Kasumi-1 (cell line): Measurements from ENCODE around the gene CDC73.
"Not testable (repeated sequence)": the region's sequence is repeated elsewhere in the genome, so short reads cannot be mapped to it uniquely, and the experiment has no call there.

ENCODE experiments used
- DNase-seq, 2 experiments: peaks; one replicate each; lab custom pipeline; 2025; lab: John Stamatoyannopoulos, UW

The CDC73 gene

GRCh38 chr1:193234530-193234929 lies 112.7 kb downstream of the CDC73 start:
- DNase-seq = no peak

GRCh38 chr1:193237381-193237978 lies 115.6 kb downstream of the CDC73 start:
- DNase-seq = no peak

GRCh38 chr1:193240609-193241008 lies 118.8 kb downstream of the CDC73 start:
- no peak for DNase-seq

GRCh38 chr1:193241132-193241827 lies 119.4 kb downstream of the CDC73 start:
- no peak for DNase-seq

GRCh38 chr1:193242000-193242399 lies 120.2 kb downstream of the CDC73 start:
- DNase-seq = no peak

GRCh38 chr1:193249187-193249586 lies 127.4 kb downstream of the CDC73 start:
- DNase-seq = no peak

- no peak for DNase-seq
Measured at GRCh38 chr1:193251950-193252349, 130.1 kb downstream of the CDC73 start.

GRCh38 chr1:193256019-193256418 lies 134.2 kb downstream of the CDC73 start:
- DNase-seq = no peak

GRCh38 chr1:193259636-193260035 lies 137.8 kb downstream of the CDC73 start:
- no peak for DNase-seq

- no peak for DNase-seq
Measured at GRCh38 chr1:193260056-193260745, 138.4 kb downstream of the CDC73 start.

- DNase-seq = no peak
Measured at GRCh38 chr1:193260896-193261295, 139.1 kb downstream of the CDC73 start.

GRCh38 chr1:193262661-193263060 lies 140.8 kb downstream of the CDC73 start:
- no peak for DNase-seq

GRCh38 chr1:193264313-193265065 lies 142.7 kb downstream of the CDC73 start:
- DNase-seq = no peak

- no peak for DNase-seq
Measured at GRCh38 chr1:193265716-193266115, 143.9 kb downstream of the CDC73 start.

- DNase-seq = not testable (repeated sequence)
Measured at GRCh38 chr1:193266794-193267193, 145.0 kb downstream of the CDC73 start.

GRCh38 chr1:193270996-193271395 lies 149.2 kb downstream of the CDC73 start:
- DNase-seq = no peak

GRCh38 chr1:193275773-193276172 lies 153.9 kb downstream of the CDC73 start:
- DNase-seq = no peak

- no peak for DNase-seq
Measured at GRCh38 chr1:193278968-193279367, 157.1 kb downstream of the CDC73 start.

- no peak for DNase-seq
Measured at GRCh38 chr1:193281894-193282293, 160.1 kb downstream of the CDC73 start.

GRCh38 chr1:193283016-193283415 lies 161.2 kb downstream of the CDC73 start:
- no peak for DNase-seq

GRCh38 chr1:193284219-193284618 lies 162.4 kb downstream of the CDC73 start:
- DNase-seq = no peak

GRCh38 chr1:193285641-193286040 lies 163.8 kb downstream of the CDC73 start:
- no peak for DNase-seq
